SU-DHL-6 (cell line): Measurements from ENCODE around the gene OR6F1.
"Not testable (repeated sequence)": the region's sequence is repeated elsewhere in the genome, so short reads cannot be mapped to it uniquely, and the experiment has no call there.

Experiments
- EZH2phosphoT487 ChIP-seq: fragments of 200-600 bp; sonication (generic), shearing (Covaris generic); conservative IDR thresholded peaks from 2 replicates; pipeline ENCODE4 v1.6.1; 2018; ENCODE audit warnings: mild to moderate bottlenecking, antibody characterized with exemption, low read length, moderate library complexity, mixed read lengths
- TF ChIP-seq, protein P1 (sequence below): fragments of 200-600 bp; sonication (generic); IDR thresholded peaks from one replicate; pipeline ENCODE4 v1.5.1; 2017; ENCODE audit warnings: antibody characterized with exemption, mild to moderate bottlenecking, low read length, moderate library complexity; ENCODE audit not compliant: insufficient read depth, poor library complexity, severe bottlenecking

DNA sequence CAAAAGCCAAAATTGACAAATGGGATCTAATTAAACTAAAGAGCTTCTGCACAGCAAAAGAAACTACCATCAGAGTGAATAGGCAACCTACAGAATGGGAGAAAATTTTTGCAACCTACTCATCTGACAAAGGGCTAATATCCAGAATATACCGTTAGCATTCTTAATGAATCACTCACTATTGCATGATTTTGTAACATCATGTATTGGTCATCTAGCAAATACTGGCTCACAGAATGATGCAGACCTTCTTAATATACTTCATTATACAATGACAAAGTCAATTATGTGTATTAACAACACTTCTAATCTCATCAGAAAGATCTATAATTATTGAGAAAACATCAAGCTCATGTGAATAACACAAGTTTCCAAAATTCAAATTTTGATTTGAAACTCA, 37.9 kb upstream of the OR6F1 start:
- TF ChIP-seq EZH2phosphoT487, result not testable (repeated sequence)
- TF ChIP-seq, protein P1, sequence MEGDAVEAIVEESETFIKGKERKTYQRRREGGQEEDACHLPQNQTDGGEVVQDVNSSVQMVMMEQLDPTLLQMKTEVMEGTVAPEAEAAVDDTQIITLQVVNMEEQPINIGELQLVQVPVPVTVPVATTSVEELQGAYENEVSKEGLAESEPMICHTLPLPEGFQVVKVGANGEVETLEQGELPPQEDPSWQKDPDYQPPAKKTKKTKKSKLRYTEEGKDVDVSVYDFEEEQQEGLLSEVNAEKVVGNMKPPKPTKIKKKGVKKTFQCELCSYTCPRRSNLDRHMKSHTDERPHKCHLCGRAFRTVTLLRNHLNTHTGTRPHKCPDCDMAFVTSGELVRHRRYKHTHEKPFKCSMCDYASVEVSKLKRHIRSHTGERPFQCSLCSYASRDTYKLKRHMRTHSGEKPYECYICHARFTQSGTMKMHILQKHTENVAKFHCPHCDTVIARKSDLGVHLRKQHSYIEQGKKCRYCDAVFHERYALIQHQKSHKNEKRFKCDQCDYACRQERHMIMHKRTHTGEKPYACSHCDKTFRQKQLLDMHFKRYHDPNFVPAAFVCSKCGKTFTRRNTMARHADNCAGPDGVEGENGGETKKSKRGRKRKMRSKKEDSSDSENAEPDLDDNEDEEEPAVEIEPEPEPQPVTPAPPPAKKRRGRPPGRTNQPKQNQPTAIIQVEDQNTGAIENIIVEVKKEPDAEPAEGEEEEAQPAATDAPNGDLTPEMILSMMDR, result not testable (repeated sequence)
